ENCODE measurements around the gene PPIP5K1.

PPIP5K1 gene

DNA sequence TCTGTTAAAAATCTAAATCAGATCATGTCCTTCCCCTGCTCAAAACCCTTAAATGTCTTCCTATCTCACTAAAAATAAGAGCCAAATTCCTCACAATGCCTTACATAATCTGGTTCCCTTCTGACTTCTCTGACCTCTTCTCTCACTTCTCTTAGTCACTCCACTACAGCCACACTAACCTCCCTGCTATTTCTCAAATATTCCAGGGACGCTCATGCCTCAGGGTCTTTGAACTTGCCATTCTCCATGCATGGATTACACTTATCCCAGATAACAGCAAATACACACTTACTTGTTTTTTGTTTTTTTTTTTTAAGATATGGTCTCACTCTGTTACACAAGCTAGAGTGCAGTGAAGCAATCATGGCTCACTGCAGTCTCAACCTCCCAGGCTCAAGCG is 105.6 kb downstream of the PPIP5K1 start:
- no peak for DNase-seq
